Tibial nerve (tissue), 4 donors: ENCODE measurements around the gene ZNF618. TPM values are rescaled to one million over a fixed set of nuclear protein-coding genes. Genes with fewer than 3 reads are reported as not detected.

Experiments
- DNase-seq, 2 donors: peaks; one replicate each; pipeline ENCODE4 v3.0.0-alpha.2; 2019; ENCODE audit warnings: low spot score in 2 of 2
- H3K27ac ChIP-seq, 4 donors: fragments of 200-600 bp; sonication (generic) in 3 of 4; one replicate each; pipeline ENCODE4 v1.5.1; 2017 to 2019; ENCODE audit warnings: mild to moderate bottlenecking in 1 of 4
- H3K27me3 ChIP-seq, 2 donors: fragments of 200-600 bp; sonication (generic) in 1 of 2; one replicate each; pipeline versions ENCODE4 v1.5.1 to v1.6.0; 2017 to 2019
- H3K36me3 ChIP-seq, 3 donors: fragments of 200-600 bp; sonication (generic); one replicate each; pipeline ENCODE4 v1.5.1; 2018 to 2019
- H3K4me1 ChIP-seq, 4 donors: fragments of 200-600 bp; sonication (generic) in 3 of 4; one replicate each; pipeline ENCODE4 v1.5.1; 2017 to 2019
- H3K4me3 ChIP-seq, 4 donors: fragments of 200-600 bp; sonication (generic) in 3 of 4; one replicate each; pipeline ENCODE4 v1.5.1; 2017 to 2019; ENCODE audit warnings: mild to moderate bottlenecking in 1 of 4, moderate library complexity in 1 of 4
- H3K9me3 ChIP-seq, 4 donors: fragments of 200-600 bp; sonication (generic) in 3 of 4; one replicate each; pipeline ENCODE4 v1.5.1; 2017 to 2019
- EP300 ChIP-seq, 2 donors: sonication (generic); formaldehyde crosslinking; IDR thresholded peaks; one replicate each; pipeline ENCODE4 v1.6.1; 2017; ENCODE audit warnings: antibody characterized with exemption in 2 of 2, mild to moderate bottlenecking in 1 of 2
- POLR2A ChIP-seq, 2 donors: fragments of 450-650 bp; IDR thresholded peaks; one replicate each; pipeline ENCODE4 v1.6.1; 2017; ENCODE audit warnings: antibody characterized with exemption in 2 of 2, mild to moderate bottlenecking in 2 of 2, moderate library complexity in 2 of 2
- WGBS, 2 donors: methylation state at CpG; one replicate each; pipeline ENCODE4 v1.1.5; 2018; 5-methylcytosine and 5-hydroxymethylcytosine counted together
- total RNA-seq, 4 donors: library from RNA; depleted of rRNA; stranded (reverse); fragments of >200 nt; gene quantifications; one replicate each; pipeline ENCODE4 v1.1.0, GENCODE V29; 2016
- TF ChIP-seq, protein P1 (sequence below), 5 experiments: fragments of 200-600 bp in 3 of 5; fragments of 450-650 bp in 2 of 5; sonication (generic) in 3 of 5; IDR thresholded peaks; one replicate each; pipeline ENCODE4 v1.5.1; 2016 to 2019; ENCODE audit warnings: antibody characterized with exemption in 5 of 5, mild to moderate bottlenecking in 3 of 5, moderate library complexity in 2 of 5

ZNF618 gene
- total RNA-seq, 4 donors from 2014 or later, result 7.3 to 11.6 (median 9.0) TPM

DNA sequence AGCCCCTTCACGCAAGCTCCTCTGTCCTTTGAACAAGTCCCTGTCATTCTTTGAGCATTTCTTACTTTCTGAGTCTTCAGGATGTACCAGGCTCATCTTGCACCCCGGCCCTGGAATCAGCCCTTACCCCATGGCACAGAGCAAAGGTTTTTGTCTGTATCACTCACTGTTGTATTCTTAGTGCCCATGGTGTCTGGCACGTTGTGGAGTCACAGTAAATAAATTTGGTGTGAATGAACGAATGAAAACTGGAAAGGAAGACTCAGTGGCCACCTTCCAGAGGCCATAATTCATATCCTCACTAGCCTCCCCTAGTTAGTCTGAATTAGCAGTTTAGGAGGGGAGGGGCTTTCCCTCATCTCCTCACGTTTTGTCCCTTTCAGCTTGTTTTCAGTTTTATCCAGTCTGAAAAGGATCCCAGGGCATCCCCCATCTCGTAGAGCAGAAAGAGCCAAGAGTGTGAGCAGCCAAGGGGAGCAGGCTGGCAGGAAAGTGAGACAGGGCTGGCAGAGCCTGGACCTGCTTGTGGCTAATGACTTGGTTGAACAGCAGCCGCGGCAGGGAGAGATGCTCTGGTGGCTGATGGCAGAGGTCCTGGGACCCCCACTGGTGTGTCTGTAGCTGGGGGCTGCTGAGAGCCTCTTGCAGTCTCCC, 42.7 kb downstream of the ZNF618 start:
- H3K36me3 ChIP-seq, result peaks cover 0 to 6% (median 0%) of the 10 kb centered on the region in 3 donors
- no peak overlapping the region for H3K27ac ChIP-seq
- H3K4me1 ChIP-seq, result peaks cover 0 to 11% (median 0%) of the 10 kb centered on the region in 4 donors
- 72 to 75% methylated on average over 8 of the region's 8 CpGs for WGBS, 2 donors
- H3K27me3 ChIP-seq, result no peaks in the 10 kb centered on the region
- no peak for TF ChIP-seq POLR2A (IDR thresholded peaks at IDR 0.05)
- TF ChIP-seq, protein P1, sequence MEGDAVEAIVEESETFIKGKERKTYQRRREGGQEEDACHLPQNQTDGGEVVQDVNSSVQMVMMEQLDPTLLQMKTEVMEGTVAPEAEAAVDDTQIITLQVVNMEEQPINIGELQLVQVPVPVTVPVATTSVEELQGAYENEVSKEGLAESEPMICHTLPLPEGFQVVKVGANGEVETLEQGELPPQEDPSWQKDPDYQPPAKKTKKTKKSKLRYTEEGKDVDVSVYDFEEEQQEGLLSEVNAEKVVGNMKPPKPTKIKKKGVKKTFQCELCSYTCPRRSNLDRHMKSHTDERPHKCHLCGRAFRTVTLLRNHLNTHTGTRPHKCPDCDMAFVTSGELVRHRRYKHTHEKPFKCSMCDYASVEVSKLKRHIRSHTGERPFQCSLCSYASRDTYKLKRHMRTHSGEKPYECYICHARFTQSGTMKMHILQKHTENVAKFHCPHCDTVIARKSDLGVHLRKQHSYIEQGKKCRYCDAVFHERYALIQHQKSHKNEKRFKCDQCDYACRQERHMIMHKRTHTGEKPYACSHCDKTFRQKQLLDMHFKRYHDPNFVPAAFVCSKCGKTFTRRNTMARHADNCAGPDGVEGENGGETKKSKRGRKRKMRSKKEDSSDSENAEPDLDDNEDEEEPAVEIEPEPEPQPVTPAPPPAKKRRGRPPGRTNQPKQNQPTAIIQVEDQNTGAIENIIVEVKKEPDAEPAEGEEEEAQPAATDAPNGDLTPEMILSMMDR (IDR thresholded peaks at IDR 0.05), result no peak
- TF ChIP-seq EP300 (IDR thresholded peaks at IDR 0.05), result no peak
- no peak overlapping the region for H3K4me3 ChIP-seq
- peaks cover 0 to 10% (median 0%) of the 10 kb centered on the region in 4 donors for H3K9me3 ChIP-seq
- no peak for DNase-seq

- H3K9me3 ChIP-seq, result peaks cover 0 to 13% (median 0%) of the 10 kb centered on the region in 4 donors
- 83% methylated on average over 9 of the region's 9 CpGs for WGBS, 2 donors
- no peak for DNase-seq
- no peaks in the 10 kb centered on the region for H3K27me3 ChIP-seq
- H3K4me3 ChIP-seq, result no peak overlapping the region
- TF ChIP-seq POLR2A (IDR thresholded peaks at IDR 0.05), result no peak
- no peak for TF ChIP-seq EP300 (IDR thresholded peaks at IDR 0.05)
- TF ChIP-seq, protein P1 (IDR thresholded peaks at IDR 0.05), result no peak
- peaks cover 0 to 5% (median 0%) of the 10 kb centered on the region in 4 donors for H3K4me1 ChIP-seq
- H3K36me3 ChIP-seq, result peaks cover 0 to 6% (median 0%) of the 10 kb centered on the region in 3 donors
- no peak overlapping the region for H3K27ac ChIP-seq
Observed at GRCh38 chr9:113919382-113919781, 43.3 kb downstream of the ZNF618 start.

DNA sequence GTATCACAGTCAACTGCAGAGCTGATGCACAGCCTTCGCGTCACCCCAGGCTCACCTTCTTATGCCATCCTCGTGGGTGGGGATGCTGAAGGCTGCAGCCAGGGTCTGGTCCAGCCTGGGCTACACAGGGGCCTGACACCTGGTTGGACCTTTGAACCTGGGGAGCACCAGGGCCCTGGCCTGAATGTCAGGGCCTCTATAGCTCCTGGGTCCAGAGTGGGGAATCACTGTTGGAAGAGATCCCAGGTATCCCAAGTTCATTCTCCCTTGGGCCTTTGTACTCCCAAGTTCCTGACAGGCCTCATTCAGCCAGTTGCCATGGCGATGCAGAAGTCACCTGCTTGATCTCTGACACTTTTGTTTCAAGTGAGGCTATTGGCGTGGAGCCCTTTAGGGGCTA, 43.8 kb downstream of the ZNF618 start:
- H3K36me3 ChIP-seq, result peaks cover 0 to 6% (median 0%) of the 10 kb centered on the region in 3 donors
- no peaks in the 10 kb centered on the region for H3K27me3 ChIP-seq
- WGBS, 2 donors, result 86 to 100% methylated on average over 4 to 5 of the region's 5 CpGs
- peaks cover 0 to under 1% (median 0%) of the 10 kb centered on the region in 4 donors for H3K4me1 ChIP-seq
- no peak for TF ChIP-seq EP300 (IDR thresholded peaks at IDR 0.05)
- no peak for TF ChIP-seq POLR2A (IDR thresholded peaks at IDR 0.05)
- TF ChIP-seq, protein P1 (IDR thresholded peaks at IDR 0.05), result no peak
- H3K27ac ChIP-seq, result no peak overlapping the region
- no peak overlapping the region for H3K4me3 ChIP-seq
- no peak for DNase-seq
- H3K9me3 ChIP-seq, result peaks cover 0 to 18% (median 0%) of the 10 kb centered on the region in 4 donors

- Histone ChIP-seq H3K27ac (no peak overlapping the region), H3K9me3 (peaks cover 0 to 28% (median 0%) of the 10 kb centered on the region in 4 donors), H3K36me3 (peaks cover 0 to 6% (median 0%) of the 10 kb centered on the region in 3 donors), H3K27me3 (no peaks in the 10 kb centered on the region), H3K4me1 (no peaks in the 10 kb centered on the region), H3K4me3 (no peak overlapping the region)
- 94 to 100% methylated on average over 3 of the region's 3 CpGs for WGBS, 2 donors
- DNase-seq, result no peak
- TF ChIP-seq EP300 (IDR thresholded peaks at IDR 0.05) (no peak), POLR2A (IDR thresholded peaks at IDR 0.05) (no peak)
- TF ChIP-seq, protein P1 (IDR thresholded peaks at IDR 0.05), result no peak
Observed at GRCh38 chr9:113920872-113921271, 44.8 kb downstream of the ZNF618 start.

GRCh38 chr9:113921396-113921925, 45.4 kb downstream of the ZNF618 start:
- Histone ChIP-seq H3K4me3 (no peak overlapping the region), H3K36me3 (peaks cover 0 to 5% (median 0%) of the 10 kb centered on the region in 3 donors), H3K9me3 (peaks cover 0 to 34% (median 0%) of the 10 kb centered on the region in 4 donors), H3K4me1 (no peaks in the 10 kb centered on the region), H3K27ac (no peak overlapping the region), H3K27me3 (no peaks in the 10 kb centered on the region)
- no peak for DNase-seq
- TF ChIP-seq EP300 (IDR thresholded peaks at IDR 0.05) (no peak), POLR2A (IDR thresholded peaks at IDR 0.05) (no peak)
- TF ChIP-seq, protein P1 (IDR thresholded peaks at IDR 0.05), result no peak
- WGBS, 2 donors, result 93 to 96% methylated on average over 3 of the region's 3 CpGs
